Activated T-helper 1 cell treated with anti-CD3 and anti-CD28 coated beads, Interleukin-12 subunit alpha, Interleukin-12 subunit beta, Interleukin-2, Interleukin-4 antibody, amounts not matched to agents 30 ng/mL and 10 ng/mL and 1 ng/mL, durations not matched to agents 14 hours and 24 hours and 36 hours (primary cell): ENCODE data around the gene NEIL1. TPM values are rescaled to one million over a fixed set of nuclear protein-coding genes. Genes with fewer than 3 reads are reported as not detected.
A peak's percentile ranks its signal among the peaks of the same experiment; 100 is the strongest.
"Not testable (repeated sequence)": the region's sequence is repeated elsewhere in the genome, so short reads cannot be mapped to it uniquely, and the experiment has no call there.

Source experiments
- DNase-seq: peaks from one replicate; pipeline ENCODE4 v3.0.0; 2021; ENCODE audit warnings: low spot score
- H3K27ac Mint-ChIP-seq: one replicate; pipeline ENCODE4 v1.8.0; 2021; ENCODE audit warnings: mild to moderate bottlenecking, mixed read lengths
- H3K27me3 Mint-ChIP-seq: one replicate; pipeline ENCODE4 v1.8.0; 2022; ENCODE audit warnings: mild to moderate bottlenecking, moderate library complexity, mixed read lengths; ENCODE audit not compliant: insufficient read depth
- H3K36me3 Mint-ChIP-seq: one replicate; pipeline ENCODE4 v1.8.0; 2021; ENCODE audit warnings: low read depth, mixed read lengths
- H3K4me1 Mint-ChIP-seq: one replicate; pipeline ENCODE4 v1.8.0; 2021; ENCODE audit warnings: low read depth, mixed read lengths
- H3K4me3 Mint-ChIP-seq: one replicate; pipeline ENCODE4 v1.8.0; 2021; ENCODE audit warnings: mild to moderate bottlenecking, moderate library complexity, mixed read lengths
- H3K9me3 Mint-ChIP-seq: one replicate; pipeline ENCODE4 v1.8.0; 2021; ENCODE audit warnings: mixed read lengths
- intact Hi-C: fragments of 100-400 bp; cut with micrococcal nuclease; formaldehyde crosslinking; loops from one replicate; pipeline ENCODE4 v1.15.1; 2024
- total RNA-seq: library from RNA; stranded (reverse); gene quantifications from 2 replicates; pipeline ENCODE4 v1.2.3, GENCODE V29; 2022

Gene NEIL1, protein sequence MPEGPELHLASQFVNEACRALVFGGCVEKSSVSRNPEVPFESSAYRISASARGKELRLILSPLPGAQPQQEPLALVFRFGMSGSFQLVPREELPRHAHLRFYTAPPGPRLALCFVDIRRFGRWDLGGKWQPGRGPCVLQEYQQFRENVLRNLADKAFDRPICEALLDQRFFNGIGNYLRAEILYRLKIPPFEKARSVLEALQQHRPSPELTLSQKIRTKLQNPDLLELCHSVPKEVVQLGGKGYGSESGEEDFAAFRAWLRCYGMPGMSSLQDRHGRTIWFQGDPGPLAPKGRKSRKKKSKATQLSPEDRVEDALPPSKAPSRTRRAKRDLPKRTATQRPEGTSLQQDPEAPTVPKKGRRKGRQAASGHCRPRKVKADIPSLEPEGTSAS
- total RNA-seq: 4.7 and 5.3 TPM in 2 replicates

DNA sequence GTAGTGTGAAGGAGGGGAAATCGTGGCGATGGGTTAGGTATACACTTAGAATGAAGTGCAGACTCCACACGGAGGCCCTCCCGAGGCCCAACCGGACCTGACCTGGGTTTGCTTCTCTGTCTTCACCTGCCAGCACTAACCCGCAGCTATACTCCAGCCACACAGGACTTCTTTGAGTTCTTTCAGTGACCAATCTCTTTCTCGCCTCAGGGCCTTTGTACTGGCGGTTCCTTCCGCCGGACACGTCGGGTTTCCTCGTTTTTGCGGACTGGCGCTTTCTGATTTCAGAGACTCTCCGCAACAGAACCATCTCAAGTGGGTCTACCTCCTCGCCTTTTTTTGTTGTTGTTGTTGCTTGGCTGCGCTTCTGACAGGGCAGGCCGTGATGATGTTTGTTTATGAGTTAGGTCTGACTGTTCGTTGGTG lies at the start of gene NEIL1:
TSS of gene NEIL1 (plus strand) at position 244 of the 426 bp plus-strand sequence. CDS start 1,867 bp downstream, outside the sequence.
- peaks cover 21% of the 10 kb centered on the region for H3K27me3 Mint-ChIP-seq
- peak within 1 kb of the TSS; percentile 75 for H3K4me3 Mint-ChIP-seq
- peaks cover 26% of the 10 kb centered on the region for H3K4me1 Mint-ChIP-seq
- H3K9me3 Mint-ChIP-seq: peaks cover 19% of the 10 kb centered on the region
- peak within 1 kb of the TSS; percentile 24 for H3K27ac Mint-ChIP-seq
- peaks cover 19% of the 10 kb centered on the region for H3K36me3 Mint-ChIP-seq
- DNase-seq: no peak
- intact Hi-C loops: loop anchor here (2.0 kb wide), 1 partner anchor 22 kb away; the partner anchor contains the start of gene MAN2C1

DNA sequence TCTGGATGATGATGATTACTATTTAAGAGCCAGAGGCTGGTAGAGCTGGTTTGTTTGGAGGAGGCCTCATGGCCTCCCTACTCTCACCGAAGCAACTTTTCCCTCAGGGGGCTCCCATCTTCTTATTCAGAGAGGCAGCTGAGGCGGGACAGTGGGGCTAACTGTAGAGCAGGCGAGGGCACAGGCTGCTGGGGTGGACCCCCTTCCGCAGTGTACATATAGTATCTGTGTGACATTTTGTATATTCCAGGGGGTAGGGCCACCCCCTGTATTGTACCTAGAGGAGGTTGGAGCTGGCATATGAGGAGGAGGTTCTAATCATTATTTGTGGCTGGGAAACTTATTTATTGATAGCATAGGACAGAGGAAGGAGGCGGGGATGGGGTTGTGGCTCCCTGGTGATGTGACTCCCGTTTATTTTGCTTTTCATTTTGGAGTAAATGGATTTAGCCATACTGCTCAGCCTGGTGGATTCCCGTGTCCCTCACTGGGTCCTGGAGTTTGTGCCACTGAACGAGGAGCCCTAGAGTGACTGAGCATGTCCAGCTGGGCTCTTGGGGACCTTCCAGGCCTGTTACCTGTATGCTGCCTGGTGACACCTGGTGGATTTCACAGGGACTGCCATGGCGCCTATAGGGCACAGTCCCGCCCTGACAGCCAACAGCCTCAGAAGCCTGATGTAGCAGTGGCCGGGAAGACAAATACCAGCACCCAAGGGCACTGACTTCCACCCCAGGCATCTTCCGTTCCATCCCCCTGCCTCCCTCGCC lies 48.1 kb upstream of the NEIL1 start:
- H3K4me3 Mint-ChIP-seq, H3K27me3 Mint-ChIP-seq, H3K9me3 Mint-ChIP-seq, DNase-seq, H3K4me1 Mint-ChIP-seq, H3K27ac Mint-ChIP-seq, intact Hi-C loops, H3K36me3 Mint-ChIP-seq: not testable (repeated sequence)

DNA sequence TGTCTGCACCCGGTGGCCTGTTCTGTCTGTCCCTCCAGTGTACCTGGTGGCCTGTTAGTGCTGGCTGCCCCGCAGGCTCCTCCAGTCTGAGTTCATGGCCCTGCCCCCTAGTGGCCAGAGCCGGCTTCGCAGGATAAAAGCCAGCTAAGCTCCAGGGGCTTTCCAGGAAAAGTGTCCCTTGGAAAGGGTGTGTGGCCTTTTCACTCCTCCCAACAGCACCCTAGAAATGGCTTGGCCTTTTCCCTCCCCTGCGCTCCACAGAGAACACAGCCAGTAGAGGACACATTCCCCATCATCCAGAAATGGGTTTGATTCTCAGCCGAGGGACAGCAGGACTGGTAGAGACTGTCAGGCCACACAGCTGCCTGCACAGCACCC lies 47.5 kb upstream of the NEIL1 start:
- intact Hi-C loops, H3K27ac Mint-ChIP-seq, H3K36me3 Mint-ChIP-seq, H3K4me3 Mint-ChIP-seq, H3K27me3 Mint-ChIP-seq, H3K4me1 Mint-ChIP-seq, H3K9me3 Mint-ChIP-seq: not testable (repeated sequence)
- DNase-seq: peak; percentile 48

DNA sequence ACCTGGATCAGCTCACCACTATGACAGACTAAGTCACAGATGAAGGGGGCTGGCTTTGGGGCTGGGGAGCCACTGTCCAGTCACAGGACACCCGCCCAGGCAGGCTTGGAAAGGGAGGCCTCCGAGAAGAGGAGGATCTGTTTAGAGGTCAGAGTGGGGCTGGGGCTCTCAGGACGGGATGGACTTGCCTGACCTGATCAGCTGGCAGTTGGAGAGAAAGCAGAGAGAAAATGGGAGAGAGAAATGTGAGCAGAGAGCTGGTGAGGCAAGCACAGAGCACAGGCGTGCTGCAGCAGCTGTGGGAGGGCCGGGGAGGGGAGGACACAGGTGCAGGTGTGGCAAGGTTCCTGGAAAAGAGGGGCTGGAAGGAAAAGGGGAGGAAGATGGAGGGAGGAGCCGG lies 46.8 kb upstream of the NEIL1 start:
- not testable (repeated sequence) for H3K27ac Mint-ChIP-seq, H3K4me3 Mint-ChIP-seq, H3K4me1 Mint-ChIP-seq, DNase-seq, H3K36me3 Mint-ChIP-seq, H3K27me3 Mint-ChIP-seq, H3K9me3 Mint-ChIP-seq
- intact Hi-C loops: loop anchor here (10.0 kb wide), 1 partner anchor 275 kb away; the partner anchor contains the start of gene PPCDC

DNA sequence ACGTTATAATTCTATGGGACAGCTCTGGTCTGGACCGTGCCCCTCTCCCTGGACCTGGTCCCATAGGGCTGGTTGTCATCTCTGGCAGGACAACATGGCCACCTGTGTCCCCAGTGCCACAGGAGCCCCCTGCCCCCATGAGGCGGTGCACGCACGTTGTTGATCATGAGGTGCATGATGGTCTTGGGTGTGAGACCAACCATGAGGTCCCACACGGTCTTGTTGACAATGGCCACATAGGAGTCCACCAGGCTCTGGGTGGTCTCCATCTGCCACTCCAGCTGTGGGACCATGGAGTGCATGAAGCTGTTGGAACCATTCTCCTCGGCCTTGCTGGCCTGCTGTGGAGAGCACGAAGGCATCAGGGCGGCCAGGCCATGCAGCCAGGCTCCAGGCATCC lies 44.5 kb upstream of the NEIL1 start:
- H3K4me1 Mint-ChIP-seq: no peaks in the 10 kb centered on the region
- no peak overlapping the region for H3K27ac Mint-ChIP-seq
- no peak overlapping the region for H3K4me3 Mint-ChIP-seq
- no peak for DNase-seq
- H3K27me3 Mint-ChIP-seq: peaks cover 24% of the 10 kb centered on the region
- intact Hi-C loops: loop anchor here (10.0 kb wide), 1 partner anchor 278 kb away; the partner anchor contains the start of gene PPCDC
- H3K9me3 Mint-ChIP-seq: no peaks in the 10 kb centered on the region
- H3K36me3 Mint-ChIP-seq: no peaks in the 10 kb centered on the region

DNA sequence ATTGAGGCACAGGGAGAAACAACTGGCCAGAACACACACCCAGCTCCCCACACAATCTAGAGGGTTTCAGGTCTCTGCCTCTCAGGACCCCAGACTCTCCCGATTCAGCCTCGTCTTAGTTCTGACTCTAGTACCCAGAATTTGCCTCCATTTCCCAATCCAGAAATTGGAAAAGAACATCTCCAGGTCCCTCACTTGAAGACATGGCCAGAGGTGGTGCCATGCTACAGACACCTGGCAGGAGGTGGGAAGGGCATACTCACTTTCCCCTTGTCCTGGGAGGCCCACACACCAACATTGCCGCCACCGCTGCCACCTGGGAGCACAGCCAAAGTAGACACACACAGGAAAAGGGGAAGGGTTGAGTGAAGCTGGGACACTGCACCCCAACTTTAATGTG lies 44.1 kb upstream of the NEIL1 start:
- H3K4me1 Mint-ChIP-seq, H3K4me3 Mint-ChIP-seq, DNase-seq, H3K36me3 Mint-ChIP-seq, H3K9me3 Mint-ChIP-seq, H3K27ac Mint-ChIP-seq: not testable (repeated sequence)
- intact Hi-C loops: loop anchor here (10.0 kb wide), 1 partner anchor 278 kb away; the partner anchor contains the start of gene PPCDC
- H3K27me3 Mint-ChIP-seq: peaks cover 28% of the 10 kb centered on the region

DNA sequence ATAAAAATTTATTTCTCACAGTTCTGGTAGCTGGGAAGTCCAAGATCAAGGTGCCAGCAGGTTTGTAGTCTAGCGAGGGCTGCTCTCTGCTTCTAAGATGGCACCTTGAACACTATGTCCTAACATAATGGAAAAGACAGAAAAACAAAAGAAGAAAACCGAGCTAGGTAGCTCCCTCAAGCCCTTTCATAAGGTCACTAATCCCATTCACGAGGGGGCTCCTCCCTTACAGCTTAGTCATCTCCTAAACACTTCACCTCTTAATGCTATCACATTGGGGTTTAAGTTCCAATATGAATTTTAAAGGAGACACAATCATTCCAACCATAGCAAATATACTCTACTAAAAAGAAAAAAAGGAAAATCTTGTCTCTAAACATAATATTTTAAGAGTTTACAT lies 40.7 kb upstream of the NEIL1 start:
- intact Hi-C loops: loop anchor here (10.0 kb wide), 1 partner anchor 281 kb away; the partner anchor contains the start of gene PPCDC
- H3K4me3 Mint-ChIP-seq: no peak overlapping the region
- peaks cover 37% of the 10 kb centered on the region for H3K27me3 Mint-ChIP-seq
- H3K27ac Mint-ChIP-seq: no peak overlapping the region
- no peaks in the 10 kb centered on the region for H3K4me1 Mint-ChIP-seq
- no peaks in the 10 kb centered on the region for H3K9me3 Mint-ChIP-seq
- H3K36me3 Mint-ChIP-seq: no peaks in the 10 kb centered on the region
- no peak for DNase-seq

DNA sequence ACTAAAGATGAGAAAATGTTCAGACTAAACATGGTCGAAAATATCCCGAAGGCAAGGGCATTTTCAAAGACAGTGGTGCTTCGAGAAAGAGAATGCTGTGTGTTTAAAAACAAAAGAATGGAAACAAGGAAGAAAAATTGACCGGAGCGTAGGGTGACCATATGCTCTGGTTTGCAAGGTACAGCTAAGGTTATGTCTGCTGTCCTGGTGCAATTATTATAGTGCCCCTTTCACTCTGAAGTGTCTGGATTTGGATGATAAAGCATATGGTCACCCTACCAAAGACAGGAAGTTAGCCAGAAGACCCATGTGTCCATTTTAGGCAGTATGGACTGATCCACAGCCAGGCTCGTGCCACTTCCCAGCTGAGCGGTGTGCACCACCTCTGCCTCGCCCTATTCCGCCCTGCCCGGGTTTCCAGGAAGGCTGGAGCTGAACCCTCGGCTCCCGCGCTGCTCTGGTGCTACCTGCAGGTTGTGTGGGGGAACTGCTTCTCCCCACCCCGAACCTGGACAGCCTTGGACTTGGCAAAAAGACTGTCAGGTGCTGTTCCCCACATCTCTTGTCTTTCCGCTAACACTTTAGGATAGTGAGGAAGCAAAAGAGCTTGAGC lies 39.0 kb upstream of the NEIL1 start:
- intact Hi-C loops: loop anchor here (10.0 kb wide), 1 partner anchor 283 kb away; the partner anchor contains the start of gene PPCDC

DNA sequence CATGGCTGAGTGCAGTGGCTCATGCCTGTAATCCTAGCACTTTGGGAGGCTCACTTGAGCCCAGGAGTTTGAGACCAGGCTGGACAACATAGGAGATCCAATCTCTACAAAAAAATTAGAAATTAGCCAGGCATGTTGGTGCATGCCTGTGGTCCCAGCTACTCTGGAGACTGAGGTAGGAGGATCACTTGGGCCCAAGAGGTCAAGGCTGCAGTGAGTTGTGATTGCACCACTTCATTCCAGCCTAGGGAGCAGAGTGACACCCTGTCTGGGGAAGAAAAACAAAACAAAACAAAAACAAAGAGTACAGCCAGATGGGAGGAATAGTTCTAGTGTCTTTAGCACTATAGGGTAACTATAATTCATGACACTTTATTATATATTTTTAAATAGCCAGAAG lies 37.1 kb upstream of the NEIL1 start:
- intact Hi-C loops: loop anchor here (10.0 kb wide), 1 partner anchor 285 kb away; the partner anchor contains the start of gene PPCDC
- Mint-ChIP-seq H3K27ac (no peak overlapping the region), H3K4me1 (no peaks in the 10 kb centered on the region), H3K36me3 (no peaks in the 10 kb centered on the region), H3K4me3 (no peak overlapping the region), H3K9me3 (no peaks in the 10 kb centered on the region), H3K27me3 (peaks cover 35% of the 10 kb centered on the region)
- DNase-seq: no peak

More for the DNA sequence above, 39.0 kb upstream of the NEIL1 start:
- Mint-ChIP-seq H3K4me1 (no peaks in the 10 kb centered on the region), H3K4me3 (no peak overlapping the region), H3K36me3 (no peaks in the 10 kb centered on the region), H3K27me3 (peaks cover 39% of the 10 kb centered on the region), H3K27ac (no peak overlapping the region), H3K9me3 (no peaks in the 10 kb centered on the region)
- DNase-seq: no peak

DNA sequence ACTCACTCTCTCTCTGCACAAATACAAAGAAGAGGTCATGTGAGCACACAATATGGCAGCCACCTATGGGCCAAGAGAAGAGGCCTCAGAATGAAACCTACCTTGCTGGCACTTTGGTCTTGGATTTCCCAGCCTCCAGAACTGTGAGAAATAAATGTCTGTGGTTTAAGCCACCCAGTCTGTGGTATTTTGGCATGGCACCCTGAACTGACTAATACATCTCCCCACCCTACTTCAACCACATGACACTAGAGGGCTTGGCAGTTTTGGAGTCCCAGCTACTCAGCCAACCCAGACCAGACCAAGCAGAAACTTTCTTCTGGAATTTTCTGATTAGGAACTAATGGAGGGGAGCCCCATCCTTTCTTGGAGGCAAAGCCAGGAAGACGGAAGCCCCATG lies 34.3 kb upstream of the NEIL1 start:
- H3K9me3 Mint-ChIP-seq, H3K4me1 Mint-ChIP-seq, intact Hi-C loops, H3K36me3 Mint-ChIP-seq, H3K27ac Mint-ChIP-seq, H3K4me3 Mint-ChIP-seq, DNase-seq: not testable (repeated sequence)
- H3K27me3 Mint-ChIP-seq: peaks cover 18% of the 10 kb centered on the region

DNA sequence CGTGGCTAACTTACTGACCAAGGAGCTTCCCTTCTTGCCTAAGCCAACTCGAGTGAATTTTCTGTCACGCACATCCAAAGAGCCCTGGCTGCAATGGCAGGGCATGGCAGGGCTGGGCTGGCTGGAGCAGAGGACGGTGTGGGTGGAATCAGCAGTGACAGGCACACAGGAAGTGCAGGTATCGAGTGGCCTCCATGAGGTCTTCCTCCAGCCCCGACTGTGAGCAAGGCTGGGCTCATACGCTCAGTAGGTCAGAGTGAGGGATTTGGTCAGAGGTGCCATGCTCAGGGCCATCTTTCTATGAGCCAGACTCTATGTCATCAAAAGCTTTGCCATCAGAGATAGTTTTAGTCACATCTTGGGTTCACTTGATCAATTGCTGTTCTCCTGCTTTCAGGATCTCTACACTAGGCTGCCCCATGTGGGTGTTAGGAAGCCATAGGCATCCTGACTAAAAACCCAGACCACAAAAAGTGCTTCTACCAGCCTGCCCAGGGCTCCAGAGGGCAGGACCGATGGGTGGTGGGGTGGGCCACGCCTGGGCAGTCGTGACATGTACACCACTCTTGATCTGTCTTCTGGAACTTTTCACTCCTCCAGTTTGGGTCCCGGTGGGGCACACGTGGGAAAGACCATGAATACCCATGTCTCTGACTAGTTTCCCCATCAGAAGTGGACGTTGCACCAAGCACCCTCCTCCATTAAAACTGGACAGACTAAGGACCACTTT lies 33.6 kb upstream of the NEIL1 start:
- DNase-seq: no peak
- H3K27me3 Mint-ChIP-seq: peaks cover 11% of the 10 kb centered on the region
- intact Hi-C loops: no loop called here

DNA sequence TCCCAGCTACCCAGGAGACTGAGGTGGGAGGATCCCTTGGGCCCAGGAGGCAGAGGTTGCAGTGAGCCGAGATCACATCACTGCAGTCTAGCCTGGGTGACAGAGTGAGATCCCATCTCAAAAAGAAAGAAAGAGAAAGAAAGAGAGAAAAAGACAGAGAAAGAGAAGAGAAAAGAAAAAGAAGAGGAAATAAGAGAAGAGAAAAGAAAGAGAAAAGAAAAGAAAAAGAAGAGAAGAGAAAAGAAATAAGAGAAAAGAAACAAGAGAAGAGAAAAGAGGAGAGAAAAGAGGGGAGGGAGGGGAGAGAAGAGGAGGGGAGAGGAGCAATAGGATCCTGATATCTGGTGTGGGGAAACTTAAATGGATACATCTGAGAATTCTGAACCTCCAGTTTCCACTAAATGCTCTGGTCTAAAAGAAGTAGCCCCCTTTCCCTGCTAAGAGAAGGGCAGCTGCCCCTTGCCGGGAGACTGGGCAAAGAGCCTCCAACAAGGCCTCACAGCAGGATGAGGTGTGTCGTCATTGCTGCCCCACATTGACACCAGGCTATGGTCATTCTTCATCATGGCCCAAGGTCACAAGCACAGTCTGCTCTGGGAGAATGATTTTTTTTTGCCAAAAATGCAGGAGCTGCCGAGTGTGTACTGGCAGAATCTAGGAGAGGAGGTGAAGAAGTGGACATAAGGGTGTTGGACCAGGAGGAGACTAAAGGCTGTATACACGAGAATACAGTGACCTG lies 32.1 kb upstream of the NEIL1 start:
- Mint-ChIP-seq H3K4me1 (no peaks in the 10 kb centered on the region), H3K4me3 (no peak overlapping the region), H3K27ac (peak overlapping the region; percentile 16), H3K36me3 (no peaks in the 10 kb centered on the region), H3K27me3 (peaks cover 10% of the 10 kb centered on the region), H3K9me3 (no peaks in the 10 kb centered on the region)
- no peak for DNase-seq
- intact Hi-C loops: no loop called here

More for the DNA sequence above, 33.6 kb upstream of the NEIL1 start:
- Mint-ChIP-seq H3K36me3 (no peaks in the 10 kb centered on the region), H3K4me3 (no peak overlapping the region), H3K4me1 (no peaks in the 10 kb centered on the region), H3K27ac (no peak overlapping the region), H3K9me3 (no peaks in the 10 kb centered on the region)
